Parathyroid adenoma (tissue), 2 donors: ENCODE data around the gene CNNM4.

Experiments used
- H2AFZ ChIP-seq: fragments of 300-600 bp; sonication (generic); one replicate; pipeline ENCODE4 v1.7.0; 2017; ENCODE audit warnings: antibody characterized with exemption, mild to moderate bottlenecking
- H3K27ac ChIP-seq: fragments of 300-600 bp; sonication (generic); one replicate; pipeline ENCODE4 v1.7.0; 2017
- H3K27me3 ChIP-seq: fragments of 300-600 bp; sonication (generic); one replicate; pipeline ENCODE4 v1.7.0; 2017; ENCODE audit warnings: low read length; ENCODE audit not compliant: control insufficient read depth, insufficient read depth
- H3K36me3 ChIP-seq: fragments of 300-600 bp; sonication (generic); one replicate; pipeline ENCODE4 v1.7.0; 2017; ENCODE audit warnings: low read length; ENCODE audit not compliant: control insufficient read depth, insufficient read depth
- H3K4me1 ChIP-seq: fragments of 300-600 bp; sonication (generic); one replicate; pipeline ENCODE4 v1.7.0; 2017; ENCODE audit warnings: control low read depth
- H3K4me2 ChIP-seq: fragments of 300-600 bp; sonication (generic); one replicate; pipeline ENCODE4 v1.7.0; 2017; ENCODE audit warnings: low read length
- H3K4me3 ChIP-seq: fragments of 300-600 bp; sonication (generic); one replicate; pipeline ENCODE4 v1.7.0; 2017; ENCODE audit warnings: low read depth, low read length
- H3K79me2 ChIP-seq: fragments of 300-600 bp; sonication (generic); one replicate; pipeline ENCODE4 v1.7.0; 2017; ENCODE audit warnings: control low read depth
- H3K9ac ChIP-seq: fragments of 300-600 bp; sonication (generic); one replicate; pipeline ENCODE4 v1.7.0; 2017; ENCODE audit warnings: mild to moderate bottlenecking
- H3K9me3 ChIP-seq: fragments of 300-600 bp; sonication (generic); one replicate; pipeline ENCODE4 v1.7.0; 2017; ENCODE audit warnings: low read length; ENCODE audit not compliant: control insufficient read depth
- TF ChIP-seq, protein P1 (sequence below): fragments of 300-600 bp; sonication (generic); IDR thresholded peaks from one replicate; pipeline ENCODE4 v1.7.0; 2017; ENCODE audit warnings: antibody characterized with exemption, mild to moderate bottlenecking
- donor health status: primary hyperparathyroidism.

Gene CNNM4

DNA sequence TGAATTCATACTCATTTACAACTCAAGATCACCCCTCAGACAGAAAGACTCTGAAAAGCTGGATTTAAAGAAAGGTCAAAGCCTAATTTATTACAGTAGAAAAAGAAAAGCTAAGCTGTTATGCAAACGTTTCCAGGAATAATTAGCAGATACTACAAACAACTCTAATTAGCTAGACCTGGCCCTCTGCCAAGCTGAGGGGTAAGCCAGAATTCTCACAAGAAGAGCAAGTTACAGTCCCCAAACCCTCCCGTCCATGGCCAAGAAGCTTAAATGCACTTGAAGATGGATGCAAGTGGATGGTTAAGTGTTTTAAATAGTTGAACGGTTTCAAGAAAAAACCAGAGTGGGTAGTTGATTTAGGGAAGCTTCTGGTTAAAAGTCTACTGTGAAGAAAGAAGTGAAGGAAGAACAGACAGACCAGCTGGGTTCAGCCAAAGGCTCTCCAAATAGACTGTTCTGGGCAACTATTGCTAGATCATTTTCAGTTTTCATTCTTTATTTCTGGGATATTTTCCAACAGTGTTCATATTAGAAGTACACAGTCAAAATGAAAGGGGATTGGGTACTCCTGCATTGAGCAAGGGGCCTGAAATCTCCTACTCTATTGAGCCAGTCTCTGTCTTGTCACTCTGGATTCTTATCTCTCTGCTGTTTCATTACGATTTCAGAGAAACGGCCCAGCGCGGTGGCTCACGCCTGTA, 25.7 kb upstream of the CNNM4 start:
- Histone ChIP-seq H3K36me3 (no peaks in the 10 kb centered on the region), H3K27ac (no peak overlapping the region), H3K4me1 (no peaks in the 10 kb centered on the region), H3K9me3 (no peaks in the 10 kb centered on the region), H3K4me2 (no peak overlapping the region), H3K9ac (no peak overlapping the region), H3K27me3 (no peaks in the 10 kb centered on the region), H3K4me3 (no peak overlapping the region), H2AFZ (no peak overlapping the region), H3K79me2 (no peaks in the 10 kb centered on the region)
- TF ChIP-seq, protein P1, sequence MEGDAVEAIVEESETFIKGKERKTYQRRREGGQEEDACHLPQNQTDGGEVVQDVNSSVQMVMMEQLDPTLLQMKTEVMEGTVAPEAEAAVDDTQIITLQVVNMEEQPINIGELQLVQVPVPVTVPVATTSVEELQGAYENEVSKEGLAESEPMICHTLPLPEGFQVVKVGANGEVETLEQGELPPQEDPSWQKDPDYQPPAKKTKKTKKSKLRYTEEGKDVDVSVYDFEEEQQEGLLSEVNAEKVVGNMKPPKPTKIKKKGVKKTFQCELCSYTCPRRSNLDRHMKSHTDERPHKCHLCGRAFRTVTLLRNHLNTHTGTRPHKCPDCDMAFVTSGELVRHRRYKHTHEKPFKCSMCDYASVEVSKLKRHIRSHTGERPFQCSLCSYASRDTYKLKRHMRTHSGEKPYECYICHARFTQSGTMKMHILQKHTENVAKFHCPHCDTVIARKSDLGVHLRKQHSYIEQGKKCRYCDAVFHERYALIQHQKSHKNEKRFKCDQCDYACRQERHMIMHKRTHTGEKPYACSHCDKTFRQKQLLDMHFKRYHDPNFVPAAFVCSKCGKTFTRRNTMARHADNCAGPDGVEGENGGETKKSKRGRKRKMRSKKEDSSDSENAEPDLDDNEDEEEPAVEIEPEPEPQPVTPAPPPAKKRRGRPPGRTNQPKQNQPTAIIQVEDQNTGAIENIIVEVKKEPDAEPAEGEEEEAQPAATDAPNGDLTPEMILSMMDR: no peak

DNA sequence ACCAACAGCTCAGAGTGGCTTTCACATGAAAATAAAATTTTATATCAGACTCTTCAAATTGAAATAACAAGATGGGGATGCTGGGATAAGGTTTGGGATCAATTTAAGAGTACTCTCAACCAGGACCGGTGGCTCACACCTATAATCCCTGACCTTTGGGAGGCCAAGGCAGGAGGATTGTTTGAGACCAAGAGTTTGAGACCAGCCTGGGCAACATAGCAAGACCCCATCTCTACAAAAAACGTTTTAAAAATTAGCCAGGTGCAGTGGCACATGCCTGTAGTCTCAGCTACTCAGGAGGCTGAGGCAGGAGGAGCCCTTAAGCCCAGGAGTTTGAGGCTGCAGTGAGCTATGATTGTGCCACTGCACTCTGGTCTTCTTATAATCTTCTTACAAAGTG, 23.5 kb upstream of the CNNM4 start:
- no peak overlapping the region for H2AFZ ChIP-seq
- no peaks in the 10 kb centered on the region for H3K36me3 ChIP-seq
- no peak overlapping the region for H3K4me3 ChIP-seq
- H3K9me3 ChIP-seq: no peaks in the 10 kb centered on the region
- H3K27ac ChIP-seq: no peak overlapping the region
- TF ChIP-seq, protein P1: no peak
- no peaks in the 10 kb centered on the region for H3K27me3 ChIP-seq
- H3K4me2 ChIP-seq: no peak overlapping the region
- H3K9ac ChIP-seq: no peak overlapping the region
- H3K79me2 ChIP-seq: peaks cover 5% of the 10 kb centered on the region
- peaks cover 2% of the 10 kb centered on the region for H3K4me1 ChIP-seq

DNA sequence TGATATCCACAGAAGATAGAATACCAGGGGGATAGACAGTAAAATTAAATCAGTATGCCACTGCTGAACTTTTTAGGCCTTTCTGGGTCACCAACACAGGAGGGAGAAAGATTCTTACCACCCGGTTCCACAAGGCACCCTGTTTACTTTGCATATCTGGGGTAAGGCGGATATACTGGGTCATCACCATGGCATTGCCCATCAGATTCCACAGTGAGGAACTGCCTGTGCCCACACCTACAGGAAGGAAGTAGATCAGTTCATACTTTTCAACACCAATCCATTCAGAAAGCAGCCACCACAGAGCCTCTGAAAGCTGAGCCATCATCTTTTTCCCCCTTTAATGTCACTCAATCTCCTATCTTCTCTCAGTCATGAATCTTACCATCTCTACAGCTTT, 22.9 kb upstream of the CNNM4 start:
- no peak overlapping the region for H3K4me2 ChIP-seq
- no peak overlapping the region for H3K4me3 ChIP-seq
- no peak overlapping the region for H3K27ac ChIP-seq
- peaks cover 2% of the 10 kb centered on the region for H3K4me1 ChIP-seq
- no peaks in the 10 kb centered on the region for H3K9me3 ChIP-seq
- H3K79me2 ChIP-seq: peaks cover 5% of the 10 kb centered on the region
- TF ChIP-seq, protein P1: no peak
- no peak overlapping the region for H3K9ac ChIP-seq
- no peak overlapping the region for H2AFZ ChIP-seq
- H3K27me3 ChIP-seq: no peaks in the 10 kb centered on the region
- no peaks in the 10 kb centered on the region for H3K36me3 ChIP-seq

DNA sequence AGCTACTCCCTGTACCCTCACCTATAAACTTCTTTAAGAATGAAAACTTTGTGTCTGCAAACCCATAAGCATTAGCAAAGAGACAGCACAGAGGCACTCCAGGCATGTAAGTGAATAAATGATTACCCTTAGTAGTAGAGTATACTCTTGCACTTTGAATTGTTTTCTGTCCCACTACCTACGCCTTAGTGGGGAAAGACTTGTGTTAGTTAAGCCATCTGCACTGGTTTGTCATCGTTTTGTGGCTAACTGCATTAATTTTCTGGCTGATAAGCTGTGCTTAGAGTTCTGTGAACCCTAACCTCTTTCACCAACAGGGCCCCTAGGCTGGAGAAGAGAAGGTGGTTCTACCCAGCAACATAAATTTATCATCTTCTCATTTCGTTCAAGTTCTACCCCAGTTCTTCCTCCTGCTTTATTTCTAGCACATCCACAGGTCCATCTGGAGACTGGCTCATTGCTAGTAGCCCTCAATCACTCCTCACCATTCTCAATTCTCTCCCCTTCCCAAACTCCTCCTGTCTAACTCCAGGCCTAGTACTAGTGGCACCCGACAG, 21.5 kb upstream of the CNNM4 start:
- Histone ChIP-seq H3K4me2 (peak overlapping the region; percentile 98), H3K79me2 (peaks cover 5% of the 10 kb centered on the region), H3K4me3 (peak overlapping the region; percentile 96), H3K4me1 (peaks cover 2% of the 10 kb centered on the region), H3K36me3 (no peaks in the 10 kb centered on the region), H3K27me3 (no peaks in the 10 kb centered on the region), H3K9me3 (no peaks in the 10 kb centered on the region), H3K27ac (no peak overlapping the region), H2AFZ (peak overlapping the region; percentile 93), H3K9ac (no peak overlapping the region)
- TF ChIP-seq, protein P1: no peak
